ENCODE results near the gene FRMD6. TPM values are rescaled to one million over a fixed set of nuclear protein-coding genes. Genes with fewer than 3 reads are reported as not detected.
"Not testable (repeated sequence)": the region's sequence is repeated elsewhere in the genome, so short reads cannot be mapped to it uniquely, and the experiment has no call there.

FRMD6 gene
- total RNA-seq, 1 experiment from 2014 or later = 9.6 TPM

- Histone ChIP-seq H3K4me1 (ENCODE audit: insufficient read depth, low read length) (no peaks in the 10 kb centered on the region), H4K20me1 (ENCODE audit: control insufficient read depth, insufficient read depth, insufficient read length) (no peaks in the 10 kb centered on the region), H3K23me2 (ENCODE audit: insufficient read length, low read depth, low read length, poor library complexity, severe bottlenecking) (no peaks in the 10 kb centered on the region), H3K79me2 (ENCODE audit: insufficient read depth, low read length) (no peaks in the 10 kb centered on the region), H3K27me3 (ENCODE audit: insufficient read depth, low read length) (no peaks in the 10 kb centered on the region), H2BK120ac (ENCODE audit: low read depth, low read length, poor library complexity, severe bottlenecking) (no peak overlapping the region), H3K18ac (ENCODE audit: insufficient read length, low read depth, low read length) (no peak overlapping the region), H2BK12ac (ENCODE audit: insufficient read length, low read depth, low read length) (no peak overlapping the region), H3K9ac (ENCODE audit: extremely low read depth, insufficient read length, low read length) (no peak overlapping the region), H3K14ac (ENCODE audit: insufficient read depth, low read length) (no peak overlapping the region), H2BK5ac (ENCODE audit: insufficient read length, low read length) (no peak overlapping the region), H4K5ac (ENCODE audit: insufficient read length, low read depth, low read length) (no peak overlapping the region), H3T11ph (ENCODE audit: low read length) (no peak overlapping the region), H3K4ac (ENCODE audit: low read depth, low read length) (no peak overlapping the region), H3K56ac (ENCODE audit: insufficient read length, low read depth, low read length) (no peak overlapping the region), H3K23ac (ENCODE audit: insufficient read length, low read depth, low read length) (no peak overlapping the region), H3K27ac (ENCODE audit: insufficient read length, low read depth, low read length) (no peak overlapping the region), H4K8ac (replicated peaks; ENCODE audit: insufficient read length, low read depth, low read length) (no peak overlapping the region), H2BK15ac (ENCODE audit: low read depth, low read length) (no peak overlapping the region), H2BK20ac (ENCODE audit: low read depth, low read length, poor library complexity, severe bottlenecking) (no peak overlapping the region), H3K4me2 (ENCODE audit: insufficient read depth, insufficient read length, low read length) (no peak overlapping the region), H3K9me3 (ENCODE audit: control insufficient read depth, low read depth, low read length) (no peaks in the 10 kb centered on the region), H4K91ac (ENCODE audit: insufficient read length, low read depth, low read length) (no peak overlapping the region), H2AK5ac (ENCODE audit: insufficient read length, low read length) (no peak overlapping the region), H2AFZ (ENCODE audit: low read length) (no peak overlapping the region), H3K79me1 (ENCODE audit: insufficient read depth, low read depth, low read length, poor library complexity, severe bottlenecking) (no peaks in the 10 kb centered on the region)
- no peak for DNase-seq
- H3K4me3 Mint-ChIP-seq = no peak overlapping the region
- no peaks in the 10 kb centered on the region for H3K4me1 Mint-ChIP-seq
- H3K36me3 Mint-ChIP-seq (ENCODE audit: insufficient read depth in 1 of 3, low read depth in 3 of 3) = no peaks in the 10 kb centered on the region
- no peaks in the 10 kb centered on the region; a peak in 1 of 5 replicates for H3K9me3 Mint-ChIP-seq
- no CpG with 5 or more reads among the region's 31 CpGs for WGBS (ENCODE audit: extremely low coverage, insufficient read length, low lambda C conversion rate)
- no peak for TF ChIP-seq CTCF (conservative IDR thresholded peaks at IDR 0.05)
- no peaks in the 10 kb centered on the region for H3K27me3 Mint-ChIP-seq (ENCODE audit: low read depth)
- no peak overlapping the region; a peak in 1 of 7 replicates for H3K27ac Mint-ChIP-seq
Measured at GRCh38 chr14:51744372-51745130, 92.8 kb downstream of the FRMD6 start.

GRCh38 chr14:51746823-51747222, 95.1 kb downstream of the FRMD6 start:
- not testable (repeated sequence) for H3K79me2 ChIP-seq (ENCODE audit: insufficient read depth, low read length); H3K56ac ChIP-seq (ENCODE audit: insufficient read length, low read depth, low read length); H3K27ac ChIP-seq (ENCODE audit: insufficient read length, low read depth, low read length); H3K4me3 Mint-ChIP-seq; H2BK20ac ChIP-seq (ENCODE audit: low read depth, low read length, poor library complexity, severe bottlenecking); H3K9ac ChIP-seq (ENCODE audit: extremely low read depth, insufficient read length, low read length); H3K9me3 Mint-ChIP-seq; H3T11ph ChIP-seq (ENCODE audit: low read length); H2BK5ac ChIP-seq (ENCODE audit: insufficient read length, low read length); H3K14ac ChIP-seq (ENCODE audit: insufficient read depth, low read length); H3K18ac ChIP-seq (ENCODE audit: insufficient read length, low read depth, low read length); H3K27me3 ChIP-seq (ENCODE audit: insufficient read depth, low read length); H3K4me1 ChIP-seq (ENCODE audit: insufficient read depth, low read length); DNase-seq; H3K4ac ChIP-seq (ENCODE audit: low read depth, low read length); H2AK5ac ChIP-seq (ENCODE audit: insufficient read length, low read length); H2BK12ac ChIP-seq (ENCODE audit: insufficient read length, low read depth, low read length); H3K27me3 Mint-ChIP-seq (ENCODE audit: low read depth); H3K36me3 Mint-ChIP-seq (ENCODE audit: insufficient read depth in 1 of 3, low read depth in 3 of 3); H3K27ac Mint-ChIP-seq; H2AFZ ChIP-seq (ENCODE audit: low read length); H4K91ac ChIP-seq (ENCODE audit: insufficient read length, low read depth, low read length); H2BK15ac ChIP-seq (ENCODE audit: low read depth, low read length); H3K23ac ChIP-seq (ENCODE audit: insufficient read length, low read depth, low read length); H3K4me1 Mint-ChIP-seq; H3K9me3 ChIP-seq (ENCODE audit: control insufficient read depth, low read depth, low read length); H3K4me2 ChIP-seq (ENCODE audit: insufficient read depth, insufficient read length, low read length); H4K5ac ChIP-seq (ENCODE audit: insufficient read length, low read depth, low read length); H3K79me1 ChIP-seq (ENCODE audit: insufficient read depth, low read depth, low read length, poor library complexity, severe bottlenecking); H3K23me2 ChIP-seq (ENCODE audit: insufficient read length, low read depth, low read length, poor library complexity, severe bottlenecking); H4K20me1 ChIP-seq (ENCODE audit: control insufficient read depth, insufficient read depth, insufficient read length); H2BK120ac ChIP-seq (ENCODE audit: low read depth, low read length, poor library complexity, severe bottlenecking); H4K8ac ChIP-seq (replicated peaks; ENCODE audit: insufficient read length, low read depth, low read length)
- no CpG with 5 or more reads among the region's 25 CpGs for WGBS (ENCODE audit: extremely low coverage, insufficient read length, low lambda C conversion rate)

All from H9 (cell line).